ENCODE measurements around the gene SBNO1. TPM values are rescaled to one million over a fixed set of nuclear protein-coding genes. Genes with fewer than 3 reads are reported as not detected.

SBNO1 gene
- total RNA-seq, 1 experiment from 2014 or later: 60.8 TPM

DNA sequence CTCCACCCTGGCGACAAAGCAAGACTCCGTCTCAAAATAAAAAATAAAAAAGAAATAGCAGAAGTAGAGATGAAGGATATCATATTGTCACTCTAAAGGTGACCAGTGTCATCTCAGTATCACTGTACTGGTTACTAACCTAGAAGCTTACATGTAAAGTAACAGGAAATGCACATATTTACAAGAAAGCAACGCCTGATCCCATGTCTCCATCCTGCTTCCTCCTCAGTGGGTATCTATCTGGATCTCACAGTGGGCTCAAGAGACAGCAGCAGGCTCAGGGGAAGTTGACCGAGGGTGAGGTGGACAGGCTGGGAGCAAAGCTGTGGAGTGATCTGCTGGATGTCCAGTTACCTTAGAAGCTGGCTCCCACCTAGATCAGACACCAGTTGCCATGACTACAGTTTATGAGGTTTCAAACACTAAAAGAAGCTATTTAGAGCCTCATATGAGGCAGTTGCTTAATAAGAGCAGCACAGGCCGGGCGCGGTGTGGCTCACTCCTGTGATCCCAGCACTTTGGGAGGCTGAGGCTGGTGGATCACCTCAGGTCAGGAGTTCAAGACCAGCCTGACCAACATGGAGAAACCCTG, 120.9 kb downstream of the SBNO1 start:
- DNase-seq: no peak
- H3K4me1 Mint-ChIP-seq (ENCODE audit: low read depth, unreplicated experiment): no peaks in the 10 kb centered on the region
- intact Hi-C loops (cut with micrococcal nuclease; ENCODE audit: unreplicated experiment): no loop called here
- no peak overlapping the region for H3K4me3 Mint-ChIP-seq (ENCODE audit: low read depth, unreplicated experiment)
- H3K36me3 Mint-ChIP-seq (ENCODE audit: insufficient read depth, unreplicated experiment): peaks cover 58% of the 10 kb centered on the region
- CTCF ChIA-PET: interaction anchor here (2.1 kb wide), 1 partner anchor 11 kb away, joined by 4 read pairs; the partner anchor contains the start of gene MPHOSPH9
- TF ChIP-seq, protein P1, sequence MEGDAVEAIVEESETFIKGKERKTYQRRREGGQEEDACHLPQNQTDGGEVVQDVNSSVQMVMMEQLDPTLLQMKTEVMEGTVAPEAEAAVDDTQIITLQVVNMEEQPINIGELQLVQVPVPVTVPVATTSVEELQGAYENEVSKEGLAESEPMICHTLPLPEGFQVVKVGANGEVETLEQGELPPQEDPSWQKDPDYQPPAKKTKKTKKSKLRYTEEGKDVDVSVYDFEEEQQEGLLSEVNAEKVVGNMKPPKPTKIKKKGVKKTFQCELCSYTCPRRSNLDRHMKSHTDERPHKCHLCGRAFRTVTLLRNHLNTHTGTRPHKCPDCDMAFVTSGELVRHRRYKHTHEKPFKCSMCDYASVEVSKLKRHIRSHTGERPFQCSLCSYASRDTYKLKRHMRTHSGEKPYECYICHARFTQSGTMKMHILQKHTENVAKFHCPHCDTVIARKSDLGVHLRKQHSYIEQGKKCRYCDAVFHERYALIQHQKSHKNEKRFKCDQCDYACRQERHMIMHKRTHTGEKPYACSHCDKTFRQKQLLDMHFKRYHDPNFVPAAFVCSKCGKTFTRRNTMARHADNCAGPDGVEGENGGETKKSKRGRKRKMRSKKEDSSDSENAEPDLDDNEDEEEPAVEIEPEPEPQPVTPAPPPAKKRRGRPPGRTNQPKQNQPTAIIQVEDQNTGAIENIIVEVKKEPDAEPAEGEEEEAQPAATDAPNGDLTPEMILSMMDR (IDR thresholded peaks at IDR 0.05; ENCODE audit: unreplicated experiment): no peak
- H3K27ac Mint-ChIP-seq (ENCODE audit: unreplicated experiment): no peak overlapping the region
- H3K9me3 Mint-ChIP-seq (ENCODE audit: low read depth, unreplicated experiment): no peaks in the 10 kb centered on the region
- no peaks in the 10 kb centered on the region for H3K27me3 Mint-ChIP-seq (ENCODE audit: unreplicated experiment)
- no TSS peak for BruUV-seq (replicated peaks)

- Mint-ChIP-seq H3K27ac (ENCODE audit: unreplicated experiment) (no peak overlapping the region), H3K36me3 (ENCODE audit: insufficient read depth, unreplicated experiment) (peaks cover 58% of the 10 kb centered on the region), H3K4me3 (ENCODE audit: low read depth, unreplicated experiment) (no peak overlapping the region), H3K9me3 (ENCODE audit: low read depth, unreplicated experiment) (no peaks in the 10 kb centered on the region), H3K4me1 (ENCODE audit: low read depth, unreplicated experiment) (no peaks in the 10 kb centered on the region), H3K27me3 (ENCODE audit: unreplicated experiment) (no peaks in the 10 kb centered on the region)
- BruUV-seq (replicated peaks): no TSS peak
- TF ChIP-seq, protein P1 (IDR thresholded peaks at IDR 0.05; ENCODE audit: unreplicated experiment): no peak
- intact Hi-C loops (cut with micrococcal nuclease; ENCODE audit: unreplicated experiment): no loop called here
- DNase-seq: no peak
- CTCF ChIA-PET: interaction anchor here (2.1 kb wide), 1 partner anchor 10 kb away, joined by 4 read pairs; the partner anchor contains the start of gene MPHOSPH9
These were observed 122.3 kb downstream of the SBNO1 start for GRCh38 chr12:123242116-123242904.

Other genes starting within 250 kb of the SBNO1 start
- 7.8 and 8.4 TPM in 2 replicates for gene PITPNM2, start 213.8 kb downstream of the SBNO1 start, total RNA-seq (2022)
- gene MPHOSPH9, start 131.7 kb downstream of the SBNO1 start, total RNA-seq (2022): 52.5 and 69.5 TPM in 2 replicates
- gene MTRFR, start 131.4 kb downstream of the SBNO1 start, total RNA-seq (2022): 19.9 and 24.7 TPM in 2 replicates
- 112 and 114 TPM in 2 replicates for gene CDK2AP1, start 93.0 kb downstream of the SBNO1 start, total RNA-seq (2022)
- 83.5 and 92.6 TPM in 2 replicates for gene KMT5A, start 19.3 kb upstream of the SBNO1 start, total RNA-seq (2022)
- gene RILPL2, start 71.8 kb upstream of the SBNO1 start, total RNA-seq (2022): 2.4 and 2.8 TPM in 2 replicates
- gene SNRNP35, start 93.3 kb upstream of the SBNO1 start, total RNA-seq (2022): 26.9 and 34.9 TPM in 2 replicates
- gene RILPL1, start 168.9 kb upstream of the SBNO1 start, total RNA-seq (2022): 9.5 and 9.7 TPM in 2 replicates
- gene TMED2, start 219.7 kb upstream of the SBNO1 start, total RNA-seq (2022): 459 and 461 TPM in 2 replicates
- gene DDX55, start 237.3 kb upstream of the SBNO1 start, total RNA-seq (2022): 52.7 TPM in 2 replicates

Measured in Calu3 (cell line).